Keratinocyte (primary cell): ENCODE data around the gene ST8SIA6. TPM values are rescaled to one million over a fixed set of nuclear protein-coding genes. Genes with fewer than 3 reads are reported as not detected.

Experiments used
- DNase-seq: peaks from one replicate; pipeline ENCODE4 v3.0.0-alpha.2; 2011; ENCODE audit warnings: low read depth, missing footprints, low spot score
- FAIRE-seq: peaks from 2 replicates; lab custom pipeline; 2011; peaks lifted over from hg19 to GRCh38; lab: Jason Lieb, UNC
- H2AFZ ChIP-seq: 2 replicates; pipeline ENCODE4 v1.6.0; 2012; ENCODE audit warnings: low read length, control low read depth, inconsistent platforms; ENCODE audit not compliant: control insufficient read depth
- H3K27ac ChIP-seq: 2 replicates; pipeline ENCODE4 v1.5.1; 2011; ENCODE audit warnings: low read length; ENCODE audit not compliant: control insufficient read depth, insufficient read depth
- H3K27me3 ChIP-seq: 3 replicates; pipeline ENCODE4 v1.6.0; 2011; ENCODE audit warnings: low read length; ENCODE audit not compliant: control insufficient read depth, insufficient read depth; ENCODE audit errors: extremely low read depth
- H3K36me3 ChIP-seq, 2 experiments: 2 replicates in 1 of 2; 3 replicates in 1 of 2; pipeline ENCODE4 v1.5.1; 2011; ENCODE audit warnings: low read length in 2 of 2, mild to moderate bottlenecking in 1 of 2; ENCODE audit not compliant: control insufficient read depth in 2 of 2, insufficient read depth in 2 of 2; ENCODE audit errors: extremely low read depth in 1 of 2
- H3K4me1 ChIP-seq: 3 replicates; pipeline ENCODE4 v1.5.1; 2011; ENCODE audit warnings: low read length; ENCODE audit not compliant: control insufficient read depth, insufficient read depth; ENCODE audit errors: extremely low read depth
- H3K4me2 ChIP-seq: 3 replicates; pipeline ENCODE4 v1.6.0; 2011; ENCODE audit warnings: low read depth, low read length; ENCODE audit not compliant: control insufficient read depth, insufficient read depth; ENCODE audit errors: extremely low read depth
- H3K4me3 ChIP-seq, 3 experiments: fragments of 200-600 bp in 1 of 3; sonication (generic) in 1 of 3; 2 replicates in 2 of 3; 3 replicates in 1 of 3; pipeline ENCODE4 v1.5.1; 2011 to 2016; ENCODE audit warnings: low read length in 3 of 3, mild to moderate bottlenecking in 3 of 3, control low read depth in 2 of 3, inconsistent platforms in 1 of 3, low read depth in 1 of 3, mixed read lengths in 1 of 3, mixed run types in 1 of 3, moderate library complexity in 1 of 3; ENCODE audit not compliant: control insufficient read depth in 2 of 3, insufficient read depth in 2 of 3; ENCODE audit errors: extremely low read depth in 1 of 3
- H3K79me2 ChIP-seq: 2 replicates; pipeline ENCODE4 v1.6.0; 2012; ENCODE audit warnings: low read length; ENCODE audit not compliant: control insufficient read depth, insufficient read depth
- H3K9ac ChIP-seq: 3 replicates; pipeline ENCODE4 v1.6.0; 2011; ENCODE audit warnings: low read length; ENCODE audit not compliant: control insufficient read depth, insufficient read depth; ENCODE audit errors: extremely low read depth
- H3K9me1 ChIP-seq: 3 replicates; pipeline ENCODE4 v1.6.0; 2011; ENCODE audit warnings: low read length; ENCODE audit not compliant: control insufficient read depth, insufficient read depth; ENCODE audit errors: extremely low read depth
- H3K9me3 ChIP-seq: 2 replicates; pipeline ENCODE4 v1.5.1; 2012; ENCODE audit warnings: low read depth, low read length; ENCODE audit not compliant: control insufficient read depth
- H4K20me1 ChIP-seq: 3 replicates; pipeline ENCODE4 v1.6.0; 2011; ENCODE audit warnings: low read length; ENCODE audit not compliant: control insufficient read depth, insufficient read depth; ENCODE audit errors: extremely low read depth
- EZH2 ChIP-seq: IDR thresholded peaks from one replicate; pipeline ENCODE4 v1.6.1; 2012; ENCODE audit warnings: inconsistent platforms, mild to moderate bottlenecking, low read length, moderate library complexity
- dilution Hi-C: fragments of 300-500 bp; cut with MboI; formaldehyde crosslinking; loops from one replicate; pipeline ENCODE4 v1.7.0; 2020; ENCODE audit warnings: low sequenced_read_pairs; ENCODE audit not compliant: extremely low pct_ligation_motif_present
- polyA plus RNA-seq, 5 experiments: library from polyadenylated mRNA; depleted of rRNA in 3 of 5; stranded (reverse) in 3 of 5; stranded (forward) in 1 of 5; unstranded in 1 of 5; fragments of >200 nt; gene quantifications; 1 replicate in 1 of 5; 2 replicates in 3 of 5; 3 replicates in 1 of 5; pipeline versions ENCODE4 v1.2.1 to v1.2.3, GENCODE V29; 2011 to 2012; ENCODE audit warnings: missing spikeins in 2 of 5, low read depth in 1 of 5, low replicate concordance in 1 of 5
- TF ChIP-seq, protein P1 (sequence below), 3 experiments: IDR thresholded peaks in 1 of 3; conservative IDR thresholded peaks in 1 of 3; optimal IDR thresholded peaks in 1 of 3; 2 replicates in 2 of 3; 3 replicates in 1 of 3; pipeline versions ENCODE3 to v1.5.1; 2011; ENCODE audit warnings: low read length in 3 of 3, mild to moderate bottlenecking in 3 of 3, moderate library complexity in 2 of 3, control low read depth in 1 of 3, inconsistent platforms in 1 of 3; ENCODE audit not compliant: insufficient read depth in 2 of 3; ENCODE audit errors: extremely low read depth in 1 of 3

The ST8SIA6 gene
- polyA plus RNA-seq, 1 donor (not counting 4 experiments of a cell fraction or from before 2014, with no cell fraction given) = not detected

DNA sequence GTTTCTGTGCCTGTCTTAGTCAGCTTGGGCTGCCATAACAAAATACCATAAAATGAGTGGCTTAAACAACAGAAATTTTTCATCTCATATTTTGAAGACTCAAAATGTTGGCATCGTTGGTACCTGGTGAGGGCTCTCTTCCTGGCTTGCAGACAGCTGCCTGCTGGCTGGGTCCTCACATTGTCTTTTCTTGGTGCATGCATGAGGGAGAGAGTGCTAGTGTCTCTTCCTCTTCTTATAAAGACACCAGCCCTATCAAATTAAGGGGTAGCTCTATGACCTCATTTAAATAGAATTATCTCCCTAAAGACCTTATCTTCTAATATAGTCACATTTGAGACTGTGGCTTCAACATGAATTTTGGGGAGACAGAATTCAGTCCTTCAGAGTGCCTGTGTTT is 39.9 kb downstream of the ST8SIA6 start:
- no peaks in the 10 kb centered on the region for H3K4me1 ChIP-seq
- no peaks in the 10 kb centered on the region for H4K20me1 ChIP-seq
- no peak overlapping the region for H3K4me2 ChIP-seq
- FAIRE-seq (no peak), DNase-seq (no peak)
- peaks cover 8% of the 10 kb centered on the region for H3K27me3 ChIP-seq
- dilution Hi-C loops = no loop called here
- no peaks in the 10 kb centered on the region for H3K9me3 ChIP-seq
- no peaks in the 10 kb centered on the region for H3K9me1 ChIP-seq
- no peak for TF ChIP-seq EZH2
- TF ChIP-seq, protein P1, sequence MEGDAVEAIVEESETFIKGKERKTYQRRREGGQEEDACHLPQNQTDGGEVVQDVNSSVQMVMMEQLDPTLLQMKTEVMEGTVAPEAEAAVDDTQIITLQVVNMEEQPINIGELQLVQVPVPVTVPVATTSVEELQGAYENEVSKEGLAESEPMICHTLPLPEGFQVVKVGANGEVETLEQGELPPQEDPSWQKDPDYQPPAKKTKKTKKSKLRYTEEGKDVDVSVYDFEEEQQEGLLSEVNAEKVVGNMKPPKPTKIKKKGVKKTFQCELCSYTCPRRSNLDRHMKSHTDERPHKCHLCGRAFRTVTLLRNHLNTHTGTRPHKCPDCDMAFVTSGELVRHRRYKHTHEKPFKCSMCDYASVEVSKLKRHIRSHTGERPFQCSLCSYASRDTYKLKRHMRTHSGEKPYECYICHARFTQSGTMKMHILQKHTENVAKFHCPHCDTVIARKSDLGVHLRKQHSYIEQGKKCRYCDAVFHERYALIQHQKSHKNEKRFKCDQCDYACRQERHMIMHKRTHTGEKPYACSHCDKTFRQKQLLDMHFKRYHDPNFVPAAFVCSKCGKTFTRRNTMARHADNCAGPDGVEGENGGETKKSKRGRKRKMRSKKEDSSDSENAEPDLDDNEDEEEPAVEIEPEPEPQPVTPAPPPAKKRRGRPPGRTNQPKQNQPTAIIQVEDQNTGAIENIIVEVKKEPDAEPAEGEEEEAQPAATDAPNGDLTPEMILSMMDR (optimal IDR thresholded peaks at IDR 0.05 in 1 of 3, IDR thresholded peaks at IDR 0.05 in 1 of 3, conservative IDR thresholded peaks at IDR 0.05 in 1 of 3; ENCODE audit: extremely low read depth in 1 of 3, insufficient read depth in 2 of 3, low read length in 3 of 3) = no peak
- H3K27ac ChIP-seq = no peak overlapping the region
- H3K9ac ChIP-seq = no peak overlapping the region
- no peaks in the 10 kb centered on the region for H3K79me2 ChIP-seq
- no peaks in the 10 kb centered on the region for H3K36me3 ChIP-seq
- no peak overlapping the region for H2AFZ ChIP-seq
- H3K4me3 ChIP-seq = no peak overlapping the region

DNA sequence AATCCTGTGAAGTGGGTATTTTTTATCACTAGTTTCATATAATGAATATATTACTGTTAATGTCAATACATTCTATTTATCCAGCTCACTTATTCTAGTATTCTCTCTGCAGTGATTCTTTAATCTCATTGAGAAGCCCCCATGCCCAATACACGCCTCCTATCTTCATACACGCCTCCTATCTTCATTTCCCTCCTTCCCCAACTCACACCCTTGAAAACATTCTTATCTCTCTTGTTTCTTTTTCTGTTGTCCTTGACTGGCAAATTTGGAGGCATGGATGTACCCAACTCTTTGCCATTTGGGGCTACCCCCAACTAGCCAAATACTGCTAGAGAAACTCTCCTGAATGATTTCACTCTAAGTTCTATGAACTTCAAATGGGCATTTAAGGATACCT is 40.5 kb downstream of the ST8SIA6 start:
- Histone ChIP-seq H3K9me1 (no peaks in the 10 kb centered on the region), H4K20me1 (no peaks in the 10 kb centered on the region), H3K9ac (no peak overlapping the region), H3K4me2 (no peak overlapping the region), H3K9me3 (no peaks in the 10 kb centered on the region), H3K79me2 (no peaks in the 10 kb centered on the region), H3K4me3 (no peak overlapping the region), H3K27ac (no peak overlapping the region), H3K36me3 (no peaks in the 10 kb centered on the region), H2AFZ (no peak overlapping the region), H3K4me1 (no peaks in the 10 kb centered on the region), H3K27me3 (peaks cover 8% of the 10 kb centered on the region)
- TF ChIP-seq, protein P1 (optimal IDR thresholded peaks at IDR 0.05 in 1 of 3, IDR thresholded peaks at IDR 0.05 in 1 of 3, conservative IDR thresholded peaks at IDR 0.05 in 1 of 3; ENCODE audit: extremely low read depth in 1 of 3, insufficient read depth in 2 of 3, low read length in 3 of 3) = no peak
- TF ChIP-seq EZH2 = no peak
- DNase-seq = no peak
- FAIRE-seq = no peak
- dilution Hi-C loops = no loop called here
